SH-SY5Y (cell line): Measurements from ENCODE around the gene ZNF496.

Experiments
- GATA2 ChIP-seq: IDR thresholded peaks from 2 replicates; pipeline ENCODE4 v1.6.1; 2011; ENCODE audit warnings: mild to moderate bottlenecking, low read depth, low read length
- GATA3 ChIP-seq: IDR thresholded peaks from 2 replicates; pipeline ENCODE4 v1.6.1; 2011; ENCODE audit warnings: low read depth, mild to moderate bottlenecking, low read length, moderate library complexity

The ZNF496 gene

DNA sequence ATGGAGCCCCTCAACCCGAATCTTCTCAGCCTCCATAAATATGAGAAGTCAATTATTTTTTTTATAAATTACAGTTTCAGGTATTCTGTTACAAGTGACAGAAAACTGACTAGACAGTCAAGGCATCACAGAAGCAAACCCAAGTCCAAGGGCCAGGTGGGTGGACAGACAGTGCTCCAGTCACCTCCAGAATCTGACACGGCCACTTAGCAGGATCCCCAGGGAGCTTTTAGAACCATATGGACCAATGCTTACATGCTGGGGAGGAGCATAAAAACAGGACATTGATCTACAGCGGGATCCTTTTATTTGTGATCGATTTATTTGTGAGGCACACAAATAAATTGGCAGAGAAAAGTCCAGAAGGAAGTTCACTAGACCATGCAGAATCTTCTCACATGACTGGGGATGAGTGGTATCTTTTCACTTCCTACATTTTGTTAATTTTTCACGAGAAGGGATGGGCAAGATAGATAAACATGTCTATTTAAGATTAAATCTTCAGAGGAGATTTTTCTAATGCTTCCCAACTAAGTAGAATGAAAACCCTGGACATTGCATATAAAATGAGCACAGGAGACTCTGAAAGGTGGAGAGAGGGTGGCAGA is 15.0 kb downstream of the ZNF496 start:
- TF ChIP-seq GATA2, result no peak
- TF ChIP-seq GATA3, result no peak

DNA sequence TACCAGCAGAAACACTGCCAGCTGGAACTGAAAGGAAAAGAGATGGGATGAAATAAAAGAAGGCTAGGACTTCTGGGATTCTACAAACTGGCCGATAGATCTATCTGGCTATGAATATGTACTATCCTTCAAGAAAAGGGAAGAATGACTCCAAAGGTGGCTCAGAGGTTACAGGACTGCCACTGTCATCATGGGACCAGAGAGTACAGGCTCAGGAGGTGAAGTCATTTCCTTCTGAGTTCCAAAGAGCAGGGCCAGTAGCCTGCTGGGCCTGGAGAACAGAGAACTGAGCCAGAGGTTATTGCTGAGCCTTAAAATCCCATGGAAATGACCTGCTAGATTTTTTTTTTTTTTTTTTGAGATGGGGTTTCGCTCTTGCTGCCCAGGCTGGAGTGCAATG is 27.6 kb downstream of the ZNF496 start:
- TF ChIP-seq GATA2, result no peak
- TF ChIP-seq GATA3, result no peak

DNA sequence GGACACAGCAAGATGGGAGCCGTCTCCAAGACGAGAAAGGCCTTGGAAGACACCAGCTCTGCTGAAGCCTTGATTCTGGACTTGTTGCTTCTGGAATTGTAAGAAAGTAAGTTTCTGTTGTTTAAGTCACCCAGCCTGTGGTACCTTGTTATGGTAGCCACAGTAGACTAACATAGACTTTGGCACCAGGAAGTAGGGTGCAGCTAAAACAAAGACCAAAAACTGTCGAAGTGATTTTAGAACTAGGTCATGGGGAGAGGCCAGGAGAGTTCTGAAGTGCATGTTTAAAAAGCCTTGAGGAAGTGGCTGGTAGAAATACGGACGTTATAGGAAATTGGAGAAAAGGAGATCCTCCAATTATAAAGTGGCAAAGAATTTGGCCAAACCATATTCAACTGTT is 28.5 kb downstream of the ZNF496 start:
- TF ChIP-seq GATA3 (no peak), GATA2 (no peak)

DNA sequence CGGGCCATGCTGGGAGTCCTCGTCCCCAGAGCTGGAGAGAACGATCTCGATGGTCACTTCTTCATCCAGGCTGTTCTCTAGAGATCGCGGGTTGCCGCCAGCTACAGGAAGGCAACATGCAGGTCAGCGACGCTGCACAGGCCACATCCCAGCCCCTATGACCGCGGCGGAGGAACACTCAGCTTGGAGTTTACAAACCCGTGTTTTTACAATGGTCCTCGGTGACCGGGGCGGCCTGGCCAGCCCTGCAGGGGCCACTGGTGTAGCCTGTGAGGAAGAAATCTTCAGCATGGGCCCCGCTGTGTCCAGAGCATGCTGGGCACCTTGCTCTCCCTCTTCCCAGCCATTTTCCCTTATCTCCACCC is 30.5 kb downstream of the ZNF496 start:
- no peak for TF ChIP-seq GATA2
- no peak for TF ChIP-seq GATA3

DNA sequence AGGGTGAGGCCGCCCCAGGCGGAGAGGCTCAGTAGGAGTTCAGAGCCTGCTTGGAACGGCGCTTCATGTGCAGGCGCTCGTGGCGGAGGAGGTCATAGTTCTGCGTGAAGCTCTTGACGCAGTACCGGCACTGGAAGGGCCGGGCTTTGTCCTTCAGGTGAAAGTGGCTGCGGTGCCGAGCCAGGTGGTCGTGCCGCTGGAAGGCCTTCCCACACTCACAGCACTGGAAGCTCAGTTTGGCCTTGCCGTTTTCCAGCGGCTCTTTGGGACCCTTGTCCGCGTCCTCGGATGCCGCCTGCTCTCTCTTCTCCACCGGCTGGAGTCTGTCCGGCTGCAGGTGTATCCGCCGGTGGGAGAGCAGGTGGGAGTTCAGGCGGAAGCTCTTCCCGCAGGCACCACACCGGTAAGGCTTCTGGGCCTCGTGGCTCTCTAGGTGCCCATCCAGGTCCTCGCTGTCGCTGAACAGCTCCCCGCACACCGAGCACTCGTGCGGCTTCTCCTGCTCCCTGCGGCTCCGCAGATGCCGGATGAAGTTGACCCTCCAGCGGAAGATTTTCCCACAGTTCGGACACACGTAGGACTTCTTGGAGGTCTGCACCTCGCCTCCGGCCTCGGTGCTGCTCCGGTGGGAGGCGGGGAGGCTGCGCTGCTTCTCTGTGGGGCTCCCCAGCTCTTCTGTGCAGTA is 31.0 kb downstream of the ZNF496 start:
- TF ChIP-seq GATA3 (no peak), GATA2 (no peak)

DNA sequence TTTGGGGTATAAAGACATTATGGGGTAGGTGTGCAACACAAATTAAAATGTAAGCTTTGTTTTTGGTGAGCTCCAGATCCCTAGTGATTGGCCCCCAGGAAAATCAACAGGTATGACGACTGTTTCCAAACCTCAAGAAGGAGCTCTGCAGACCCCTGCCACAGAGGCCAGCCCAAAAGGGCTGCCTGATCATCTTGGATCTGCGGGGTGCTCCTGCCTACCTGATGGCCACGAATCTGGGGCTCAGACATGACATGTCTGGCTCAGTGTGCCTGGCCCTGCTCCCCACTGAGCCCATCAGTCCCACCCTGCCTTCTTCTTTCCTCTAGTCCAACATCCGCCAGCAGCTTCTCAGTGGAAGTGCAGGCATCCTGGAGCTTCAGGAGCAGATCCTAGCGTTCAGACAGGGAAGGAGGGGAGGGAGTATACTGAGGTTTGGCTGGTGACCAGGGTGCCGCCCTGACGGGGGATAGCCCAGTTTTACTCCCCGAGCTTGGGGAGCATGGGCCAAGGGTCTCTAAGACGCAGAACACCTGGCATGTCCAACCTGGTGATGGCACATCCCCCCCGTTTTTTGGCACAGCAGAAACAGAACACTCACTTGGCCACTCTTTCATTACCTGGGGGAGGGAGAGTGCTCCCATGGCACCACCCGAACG is 31.8 kb downstream of the ZNF496 start:
- TF ChIP-seq GATA3 (no peak), GATA2 (no peak)

DNA sequence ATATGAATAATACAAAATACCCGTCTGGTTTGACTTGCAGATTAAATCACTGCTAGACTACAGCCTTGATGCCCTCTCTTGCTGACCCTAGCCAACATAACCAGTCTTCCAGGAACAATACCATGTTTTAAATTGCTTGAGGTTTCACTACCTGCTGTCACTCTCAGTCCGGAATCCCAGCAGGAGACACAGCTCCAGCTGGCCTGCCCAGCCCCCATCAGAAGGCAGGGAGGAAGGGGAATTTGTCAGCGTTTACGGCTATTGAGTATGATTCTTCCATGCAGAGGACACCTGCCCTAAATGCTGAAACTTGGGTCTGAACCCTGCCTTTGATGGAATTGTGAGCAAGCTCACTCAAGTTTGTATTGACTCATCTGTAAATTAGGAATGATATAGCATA is 33.0 kb downstream of the ZNF496 start:
- TF ChIP-seq GATA3, result no peak
- no peak for TF ChIP-seq GATA2

DNA sequence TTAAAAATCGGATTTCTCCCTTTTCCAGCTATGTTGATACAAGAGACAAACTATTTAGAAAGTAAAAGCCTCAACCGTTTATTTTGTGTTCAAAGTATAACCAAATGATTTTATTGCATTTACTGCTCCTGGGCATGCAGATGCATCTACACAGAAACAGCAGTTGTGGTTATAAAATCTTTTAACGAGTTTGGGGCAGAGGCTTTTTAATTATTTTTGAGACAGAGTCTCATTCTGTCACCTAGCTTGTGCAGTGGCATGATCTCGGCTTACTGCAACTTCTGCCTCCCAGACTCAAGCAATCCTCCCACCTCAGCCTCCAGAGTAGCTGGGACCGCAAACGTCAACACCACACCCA is 33.6 kb downstream of the ZNF496 start:
- TF ChIP-seq GATA2 (no peak), GATA3 (no peak)

DNA sequence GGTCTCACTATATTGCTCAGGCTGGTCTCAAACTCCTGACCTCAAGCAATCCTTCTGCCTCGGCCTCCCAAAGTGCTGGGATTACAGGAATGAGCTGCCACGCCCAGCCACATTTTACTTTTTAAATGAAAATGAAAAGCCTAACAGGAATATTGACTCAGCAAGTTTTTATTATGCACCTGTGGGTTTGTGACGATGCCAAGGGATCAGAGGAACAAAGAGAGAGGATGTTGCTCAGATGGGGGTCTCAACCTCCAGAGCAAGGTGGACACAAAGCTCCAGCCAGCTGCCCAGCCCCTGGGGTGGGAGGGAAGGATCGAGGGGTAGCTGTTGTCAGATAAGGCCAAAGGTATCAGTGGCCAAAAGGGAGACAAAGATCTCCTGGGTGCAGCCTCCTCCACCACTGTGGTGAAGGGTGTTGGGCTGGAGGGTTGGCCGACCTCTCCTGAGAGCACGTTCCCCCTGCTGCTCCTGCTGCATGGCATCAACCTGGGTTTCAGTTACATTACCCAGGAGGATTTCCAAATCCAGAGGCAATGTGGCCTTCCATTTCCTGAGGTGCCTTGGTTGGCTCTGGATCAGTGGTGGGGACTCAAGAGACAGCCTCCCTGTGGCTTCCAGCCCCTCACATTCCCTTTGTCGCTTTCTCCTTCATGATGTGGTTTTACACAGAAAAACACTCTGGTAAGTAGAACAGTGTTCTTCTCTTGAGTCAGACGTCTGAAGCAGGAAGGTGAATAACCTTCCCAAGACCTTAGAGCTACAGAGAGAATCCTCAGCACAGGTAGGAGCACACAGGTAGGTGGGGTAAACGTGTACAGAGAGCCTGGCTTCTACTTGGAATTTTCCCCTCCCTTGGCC is 34.2 kb downstream of the ZNF496 start:
- no peak for TF ChIP-seq GATA2
- no peak for TF ChIP-seq GATA3

DNA sequence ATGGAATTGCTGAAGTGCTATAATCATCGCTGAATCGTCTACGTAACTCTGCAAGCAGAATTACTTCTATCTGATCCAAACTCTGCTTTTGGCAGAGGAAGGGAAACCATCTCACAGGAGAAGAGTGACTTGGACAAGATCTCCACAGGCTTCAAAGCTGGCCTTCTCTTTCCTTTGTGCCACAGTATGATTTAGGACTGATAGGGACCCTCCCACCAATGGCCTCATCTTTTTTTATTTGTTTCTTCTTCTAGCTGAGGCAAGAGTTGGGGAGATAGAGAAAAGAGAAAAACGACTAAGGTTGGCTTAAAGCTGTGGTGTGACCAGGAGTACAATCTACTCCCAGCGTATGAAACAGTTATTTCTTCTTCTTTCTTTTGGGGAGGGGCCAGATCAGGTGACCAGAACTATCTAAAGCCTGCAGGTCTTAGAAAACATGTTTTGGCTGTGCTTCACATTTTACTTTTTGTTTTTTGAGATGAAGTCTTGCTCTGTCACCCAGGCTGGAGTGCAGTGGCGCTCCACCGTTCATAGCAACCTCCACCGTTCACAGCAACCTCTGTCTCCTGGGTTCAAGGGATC is 35.0 kb downstream of the ZNF496 start:
- no peak for TF ChIP-seq GATA2
- no peak for TF ChIP-seq GATA3

DNA sequence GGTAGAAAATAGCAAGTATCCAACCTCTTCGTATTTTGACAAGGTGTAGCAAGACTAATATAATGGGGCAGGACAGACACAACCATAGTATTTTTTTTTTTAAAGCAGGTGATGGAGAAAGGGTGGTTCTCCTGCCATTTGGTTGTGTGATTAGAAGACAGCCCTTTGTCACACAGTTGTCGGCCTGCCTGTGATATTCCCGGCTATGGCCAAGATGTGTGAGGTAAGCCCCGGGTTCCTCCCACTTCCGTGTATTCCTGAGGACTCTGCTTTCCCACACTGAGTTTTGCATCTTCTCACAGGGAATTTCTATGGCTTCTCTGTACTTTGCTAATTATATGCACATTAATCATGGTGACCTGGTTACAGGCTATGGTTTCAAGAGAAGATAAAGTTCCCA is 35.9 kb downstream of the ZNF496 start:
- TF ChIP-seq GATA3, result no peak
- no peak for TF ChIP-seq GATA2

DNA sequence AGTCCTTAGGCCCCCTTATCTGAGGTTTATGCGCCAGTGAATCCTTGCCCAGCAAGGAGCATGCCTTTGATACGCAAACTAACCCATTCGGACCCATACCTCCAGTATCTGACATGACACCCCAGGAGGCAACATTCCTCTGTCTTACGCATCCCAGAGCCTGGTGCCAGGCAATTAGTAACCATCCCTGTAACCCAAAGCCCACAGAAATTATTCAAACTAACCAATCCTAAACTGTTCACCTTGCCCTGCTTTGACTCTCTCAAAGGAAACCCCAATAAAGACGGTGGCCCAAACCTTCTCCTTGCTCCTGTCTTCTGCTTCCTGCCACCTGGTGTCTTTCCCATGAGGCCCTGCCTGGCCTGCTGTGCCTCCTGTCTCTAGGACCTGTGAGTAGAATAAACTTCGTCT is 36.4 kb downstream of the ZNF496 start:
- TF ChIP-seq GATA3, result no peak

DNA sequence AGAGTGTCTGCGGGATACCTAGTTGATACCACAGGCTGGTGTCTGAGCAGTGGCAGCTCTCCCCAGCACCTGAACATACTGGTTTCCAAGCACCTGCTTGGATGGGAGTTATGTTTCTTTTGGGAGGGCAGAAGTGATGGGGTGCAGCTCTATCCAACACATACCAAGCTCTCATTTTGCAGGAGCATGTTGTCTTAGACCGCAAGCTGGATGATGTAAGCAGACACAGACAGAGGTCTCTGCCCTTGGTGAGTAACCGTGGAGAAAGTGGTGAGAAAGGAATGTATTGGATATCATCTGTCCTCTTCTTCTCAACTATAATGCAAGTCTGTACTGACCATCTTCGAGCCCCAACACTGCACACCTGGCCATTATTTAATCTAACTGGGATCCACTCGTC is 37.4 kb downstream of the ZNF496 start:
- TF ChIP-seq GATA2 (no peak), GATA3 (no peak)

DNA sequence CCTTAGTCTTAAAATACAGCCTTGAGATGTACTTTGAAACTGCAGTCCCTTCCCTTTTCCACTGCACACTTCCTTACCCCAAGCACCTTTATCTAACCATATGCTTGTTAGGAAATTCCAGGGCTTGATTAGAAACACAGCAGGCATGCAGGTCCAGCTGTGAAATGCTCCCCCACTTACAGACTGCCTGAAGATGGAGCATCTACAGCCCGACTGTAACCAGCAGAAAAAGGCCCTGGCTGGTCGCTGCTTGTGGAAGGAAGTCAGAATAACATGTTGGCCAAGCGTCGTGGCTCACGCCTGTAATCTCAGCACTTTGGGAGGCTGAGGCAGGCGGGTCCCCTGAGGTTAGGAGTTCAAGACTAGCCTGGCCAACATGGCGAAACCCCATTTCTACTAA is 38.6 kb downstream of the ZNF496 start:
- TF ChIP-seq GATA3 (no peak), GATA2 (no peak)
